Kidney (tissue), 14 donors: ENCODE results near the gene FBN1. TPM values are rescaled to one million over a fixed set of nuclear protein-coding genes. Genes with fewer than 3 reads are reported as not detected.
A peak's percentile ranks its signal among the peaks of the same experiment; 100 is the strongest.

ENCODE experiments used
- DNase-seq, 5 donors: peaks; one replicate each; pipeline ENCODE4 v3.0.0-alpha.2; 2013 to 2020
- FAIRE-seq: peaks from 2 replicates; lab custom pipeline; 2012; peaks lifted over from hg19 to GRCh38; lab: Jason Lieb, UNC
- H3K27ac ChIP-seq, 2 donors: one replicate each; pipeline ENCODE4 v1.7.0; 2013; ENCODE audit warnings: low read depth in 2 of 2, low read length in 2 of 2, inconsistent platforms in 1 of 2
- H3K27me3 ChIP-seq: one replicate; pipeline ENCODE4 v1.7.1; 2013; ENCODE audit warnings: low read length, inconsistent platforms; ENCODE audit not compliant: control insufficient read depth, insufficient read depth
- H3K36me3 ChIP-seq, 3 donors: one replicate each; pipeline versions ENCODE4 v1.7.0 to v1.7.1; 2013; ENCODE audit warnings: low read length in 3 of 3, control low read depth in 1 of 3, inconsistent platforms in 1 of 3; ENCODE audit not compliant: insufficient read depth in 3 of 3, control insufficient read depth in 2 of 3
- H3K4me1 ChIP-seq, 3 donors: one replicate each; pipeline versions ENCODE4 v1.7.0 to v1.7.1; 2013; ENCODE audit warnings: low read length in 3 of 3, inconsistent platforms in 1 of 3, low read depth in 1 of 3; ENCODE audit not compliant: control insufficient read depth in 2 of 3, insufficient read depth in 2 of 3
- H3K4me3 ChIP-seq, 3 donors: one replicate each; pipeline versions ENCODE4 v1.7.0 to v1.8.1; 2013; ENCODE audit warnings: low read length in 3 of 3, control low read depth in 1 of 3, inconsistent platforms in 1 of 3
- H3K9ac ChIP-seq, 3 donors: one replicate each; pipeline versions ENCODE4 v1.7.0 to v1.7.1; 2013; ENCODE audit warnings: low read length in 3 of 3, control low read depth in 1 of 3, inconsistent platforms in 1 of 3
- H3K9me3 ChIP-seq, 3 donors: one replicate each; pipeline versions ENCODE4 v1.7.0 to v1.7.1; 2013; ENCODE audit warnings: low read length in 3 of 3, control low read depth in 1 of 3, inconsistent platforms in 1 of 3; ENCODE audit not compliant: control insufficient read depth in 2 of 3, insufficient read depth in 1 of 3
- CTCF ChIP-seq: IDR thresholded peaks from 3 replicates; pipeline ENCODE4 v1.5.1; 2012; ENCODE audit warnings: mild to moderate bottlenecking, moderate library complexity, borderline replicate concordance; ENCODE audit not compliant: insufficient read depth; ENCODE audit errors: extremely low read depth
- intact Hi-C: fragments of 100-400 bp; cut with DNase I; formaldehyde crosslinking; loops from one replicate; pipeline ENCODE4 v1.11.1; 2022
- polyA plus RNA-seq: library from polyadenylated mRNA; stranded (reverse); fragments of 350-450 nt; fragmentation: Illumina TruSeq; extraction: RNeasy Lipid Tissue Mini Kit (QIAGEN cat#74804); gene quantifications from one replicate; pipeline ENCODE4 v1.2.3, GENCODE V29; 2014; ENCODE audit warnings: low read depth, low replicate concordance; ENCODE audit not compliant: insufficient read depth
- total RNA-seq: library from RNA; stranded (reverse); fragmentation: NEBNext Ultra II Directional; extraction: Animal tissue kit (Norgen Biotek cat#: 25700); gene quantifications from one replicate; pipeline ENCODE4 v1.2.1, GENCODE V29; 2021
- donor health status: control.
- donor health status: control.
- donor health status: control.
- donor health status: control.
- donor health status: control.
- donor health status: DM: yes; HTN: yes; CAD: no.
- donor health status: Normal renal cell carcinoma (clear cell type).

Gene FBN1
- total and polyA plus RNA-seq, 2 donors from 2014 or later: 2.4 to 30.8 TPM

GRCh38 chr15:48566668-48567067 is 78.8 kb downstream of the FBN1 start:
- no peaks in the 10 kb centered on the region for H3K27me3 ChIP-seq
- intact Hi-C loops: no loop called here
- H3K27ac ChIP-seq: no peak overlapping the region
- no peak for TF ChIP-seq CTCF
- H3K36me3 ChIP-seq: no peaks in the 10 kb centered on the region
- no peak overlapping the region for H3K4me3 ChIP-seq
- DNase-seq: peak in 1 of 5 donors; percentile 53
- H3K9me3 ChIP-seq: no peaks in the 10 kb centered on the region
- H3K9ac ChIP-seq: no peak overlapping the region
- peaks cover 0 to 4% (median 0%) of the 10 kb centered on the region in 3 donors for H3K4me1 ChIP-seq
- FAIRE-seq: no peak

GRCh38 chr15:48565560-48566482 is 79.7 kb downstream of the FBN1 start:
- FAIRE-seq: no peak

GRCh38 chr15:48564690-48565089 is 80.8 kb downstream of the FBN1 start:
- no peak overlapping the region for H3K9ac ChIP-seq
- H3K4me3 ChIP-seq: no peak overlapping the region
- DNase-seq (no peak), FAIRE-seq (no peak)
- no peaks in the 10 kb centered on the region for H3K27me3 ChIP-seq
- TF ChIP-seq CTCF: no peak
- H3K4me1 ChIP-seq: peaks cover 0 to 4% (median 0%) of the 10 kb centered on the region in 3 donors
- no peaks in the 10 kb centered on the region for H3K9me3 ChIP-seq
- H3K36me3 ChIP-seq: no peaks in the 10 kb centered on the region
- intact Hi-C loops: no loop called here
- H3K27ac ChIP-seq: no peak overlapping the region

More at GRCh38 chr15:48565560-48566482, 79.7 kb downstream of the FBN1 start:
- intact Hi-C loops: no loop called here
- H3K27ac ChIP-seq: no peak overlapping the region
- DNase-seq: peak in 1 of 5 donors; percentile 52
- no peaks in the 10 kb centered on the region for H3K27me3 ChIP-seq
- H3K4me1 ChIP-seq: peaks cover 0 to 4% (median 0%) of the 10 kb centered on the region in 3 donors
- no peak overlapping the region for H3K9ac ChIP-seq
- no peak overlapping the region for H3K4me3 ChIP-seq
- no peaks in the 10 kb centered on the region for H3K36me3 ChIP-seq
- TF ChIP-seq CTCF: no peak
- H3K9me3 ChIP-seq: no peaks in the 10 kb centered on the region
